ENCODE data around the gene NINJ1. TPM values are rescaled to one million over a fixed set of nuclear protein-coding genes. Genes with fewer than 3 reads are reported as not detected.

The NINJ1 gene
- total and polyA plus RNA-seq, 2 of the 13 experiments (the other 11 are each of a cell fraction or from before 2014, with no cell fraction given), result 81.2 to 92.1 TPM

GRCh38 chr9:93111001-93111370 lies 23.1 kb downstream of the NINJ1 start:
- Histone ChIP-seq H3K27ac (ENCODE audit: extremely low read length, insufficient read depth, low read length) (peak overlapping the region; percentile 80), H3K9ac (ENCODE audit: insufficient read depth, low read depth, low read length) (peak overlapping the region; percentile 61), H3K4me2 (ENCODE audit: low read depth, low read length) (peak overlapping the region; percentile 66; the same call in 1 of the 2 replicates), H4K20me1 (ENCODE audit: insufficient read depth, low read length) (no peaks in the 10 kb centered on the region), H3K4me3 (replicated peaks in 1 of 3; ENCODE audit: insufficient read depth in 1 of 3, low read depth in 2 of 3, low read length in 3 of 3) (peak overlapping the region in 1 of 3 experiments; percentile 56; a peak in 1 of 6 replicates), H2AFZ (ENCODE audit: low read length) (no peak overlapping the region), H3K27me3 (ENCODE audit: control insufficient read depth in 1 of 2, insufficient read depth in 2 of 2, low read length in 2 of 2) (no peaks in the 10 kb centered on the region), H3K9me3 (ENCODE audit: low read length) (no peaks in the 10 kb centered on the region), H3K79me2 (ENCODE audit: insufficient read depth, low read length) (no peaks in the 10 kb centered on the region), H3K36me3 (replicated peaks in 1 of 2; ENCODE audit: control insufficient read depth in 1 of 2, insufficient read depth in 2 of 2, low read length in 2 of 2) (peaks cover 2 to 8% of the 10 kb centered on the region in 2 experiments; a peak in 3 of 5 replicates), H3K4me1 (ENCODE audit: insufficient read depth, low read length) (peaks cover 65% of the 10 kb centered on the region)
- no peak for DNase-seq (ENCODE audit: low spot score)
- in situ Hi-C loops (cut with HindIII; ENCODE audit: extremely low pct_ligation_motif_present, low pct_unique_long_range_greater_than_20kb), result no loop called here
- TF ChIP-seq SRF (IDR thresholded peaks at IDR 0.05; ENCODE audit: low read depth, low read length) (no peak), ZBTB38 (CRISPR knock-in tag; IDR thresholded peaks at IDR 0.05) (peak; percentile 69; the same call in 1 of the 2 replicates), ZNF770 (CRISPR knock-in tag; IDR thresholded peaks at IDR 0.05) (no peak), NONO (IDR thresholded peaks at IDR 0.05) (no peak), NONO (CRISPR knock-in tag; conservative IDR thresholded peaks at IDR 0.05) (0 out of 2 replicates have a peak, but pooled peaks have one; percentile 33), ZNF878 (CRISPR knock-in tag; IDR thresholded peaks at IDR 0.05) (no peak), MTA1 (CRISPR knock-in tag; IDR thresholded peaks at IDR 0.05; ENCODE audit: borderline replicate concordance) (peak; percentile 16; the same call in 1 of the 2 replicates), ZNF605 (CRISPR knock-in tag; IDR thresholded peaks at IDR 0.05) (peak; percentile 48; the same call in 1 of the 2 replicates), SALL1 (CRISPR knock-in tag; IDR thresholded peaks at IDR 0.05) (peak; percentile 43; the same call in 1 of the 2 replicates), SALL2 (CRISPR knock-in tag; IDR thresholded peaks at IDR 0.05) (no peak), MYC (CRISPR knock-in tag; IDR thresholded peaks at IDR 0.05; ENCODE audit: borderline replicate concordance) (0 out of 2 replicates have a peak, but pooled peaks have one; percentile 2), ZBTB33 (CRISPR knock-in tag; IDR thresholded peaks at IDR 0.05) (peak; percentile 88)
- FAIRE-seq, result no peak
- WGBS (ENCODE audit: low lambda C conversion rate), result 91% methylated on average over 10 of the region's 11 CpGs
- ChIA-PET CTCF (ENCODE audit: low intra/inter-chr PET ratio, low total read pairs) (no interaction called here), POLR2A (interaction anchor here (1.6 to 13.7 kb wide), 2 partner anchors 9 to 21 kb away, joined by 9 to 195 read pairs; partner anchors contain the start of gene NINJ1)
- intact Hi-C loops (cut with micrococcal nuclease; ENCODE audit: unreplicated experiment), result no loop called here
- no TSS peak for BruUV-seq (replicated peaks)
- ATAC-seq, result no peak; the same call in 2 of the 3 replicates
